ENCODE data around the gene SORCS2.

The SORCS2 gene

DNA sequence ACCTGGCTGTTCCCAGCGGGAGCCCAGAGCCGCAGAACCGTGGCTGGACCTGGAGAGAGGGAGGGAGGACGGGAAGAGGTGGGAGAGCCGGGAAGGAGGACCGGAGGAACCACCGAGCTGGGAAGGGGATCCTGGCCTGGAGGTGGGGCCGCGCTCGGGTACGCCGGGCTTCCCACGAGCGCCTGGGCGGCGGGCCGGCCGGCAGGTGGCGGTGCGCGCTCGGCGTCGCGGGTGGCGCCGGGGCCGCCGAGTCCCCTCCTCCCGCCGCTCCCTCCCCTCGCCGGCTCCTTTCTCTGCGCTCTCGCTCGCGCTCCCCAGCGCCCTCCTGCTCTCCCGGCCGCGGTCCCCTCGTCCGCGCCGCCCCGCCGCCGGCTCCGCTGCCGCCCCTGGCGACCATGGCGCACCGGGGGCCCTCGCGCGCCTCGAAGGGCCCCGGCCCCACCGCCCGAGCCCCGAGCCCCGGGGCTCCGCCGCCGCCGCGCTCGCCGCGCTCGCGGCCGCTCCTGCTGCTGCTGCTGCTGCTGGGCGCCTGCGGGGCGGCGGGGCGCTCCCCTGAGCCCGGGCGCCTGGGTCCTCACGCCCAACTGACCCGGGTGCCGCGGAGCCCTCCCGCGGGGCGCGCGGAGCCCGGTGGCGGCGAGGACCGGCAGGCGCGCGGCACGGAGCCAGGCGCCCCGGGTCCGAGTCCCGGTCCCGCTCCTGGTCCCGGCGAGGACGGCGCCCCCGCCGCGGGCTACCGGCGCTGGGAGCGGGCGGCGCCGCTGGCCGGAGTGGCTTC is at the start of gene SORCS2:
Gene SORCS2 (plus strand): TSS at position 287 of the 778 bp plus-strand sequence.
- Histone ChIP-seq H3K27ac (ENCODE audit: low read length) (no peak within 1 kb of the TSS), H3K36me3 (ENCODE audit: insufficient read depth, low read depth, low read length) (no peaks in the 10 kb centered on the region), H3K9ac (ENCODE audit: low read depth, low read length) (no peak within 1 kb of the TSS), H3K27me3 (ENCODE audit: insufficient read depth, low read length) (peaks cover 73% of the 10 kb centered on the region), H3K9me3 (ENCODE audit: insufficient read depth, low read depth, low read length) (no peaks in the 10 kb centered on the region), H3K4me1 (ENCODE audit: insufficient read depth, low read length) (no peaks in the 10 kb centered on the region), H3K4me3 (ENCODE audit: low read length) (peak within 1 kb of the TSS; percentile 70)

DNA sequence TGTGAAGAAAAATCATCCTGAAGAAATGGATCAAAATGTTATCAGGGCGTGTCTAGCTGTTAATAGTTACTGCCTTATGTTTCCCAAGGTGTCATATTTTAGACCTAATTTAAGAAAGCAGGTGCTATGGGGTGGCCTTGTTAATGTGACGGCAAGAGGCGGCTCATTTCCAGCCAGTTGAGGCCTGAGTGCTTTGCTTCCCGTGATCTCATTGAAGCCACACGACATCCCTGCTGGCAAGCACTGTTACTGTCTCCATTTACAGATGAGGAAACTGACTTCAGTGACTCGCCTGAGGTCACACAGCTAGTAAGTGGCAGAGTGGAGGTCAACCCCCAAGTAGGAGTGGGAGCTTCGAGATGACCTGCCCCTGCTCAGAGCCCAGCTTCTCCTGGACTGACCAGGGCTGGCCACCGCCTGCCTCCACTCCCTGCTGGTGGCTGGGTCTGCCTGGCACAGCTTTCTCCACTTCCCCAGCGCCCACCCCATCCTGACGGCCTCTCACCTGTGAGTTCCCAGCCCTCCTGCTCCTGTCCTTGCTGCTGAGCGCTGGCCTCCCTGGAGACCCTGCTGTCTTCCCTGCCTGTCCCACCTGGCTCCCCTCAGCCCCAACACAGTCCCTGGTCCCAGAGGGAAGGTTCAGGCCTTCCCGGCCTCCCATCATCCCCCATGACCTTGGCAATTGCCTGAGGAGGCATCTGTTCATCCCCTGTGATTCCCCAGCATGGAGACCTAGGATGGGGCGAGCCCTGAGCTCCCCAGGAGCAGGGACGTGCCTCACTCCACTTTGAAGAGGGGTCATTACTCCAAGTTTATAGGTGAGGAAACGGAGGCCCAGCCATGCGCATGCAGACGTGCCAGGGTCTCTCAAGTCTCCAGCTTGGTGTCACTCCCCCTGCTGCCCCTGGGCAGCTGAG is 47.7 kb upstream of the SORCS2 start:
- Histone ChIP-seq H3K27me3 (ENCODE audit: insufficient read depth, low read length) (no peaks in the 10 kb centered on the region), H3K9me3 (ENCODE audit: insufficient read depth, low read depth, low read length) (no peaks in the 10 kb centered on the region), H3K27ac (ENCODE audit: low read length) (no peak overlapping the region), H3K36me3 (ENCODE audit: insufficient read depth, low read depth, low read length) (no peaks in the 10 kb centered on the region), H3K9ac (ENCODE audit: low read depth, low read length) (no peak overlapping the region), H3K4me3 (ENCODE audit: low read length) (no peak overlapping the region), H3K4me1 (ENCODE audit: insufficient read depth, low read length) (no peaks in the 10 kb centered on the region)

DNA sequence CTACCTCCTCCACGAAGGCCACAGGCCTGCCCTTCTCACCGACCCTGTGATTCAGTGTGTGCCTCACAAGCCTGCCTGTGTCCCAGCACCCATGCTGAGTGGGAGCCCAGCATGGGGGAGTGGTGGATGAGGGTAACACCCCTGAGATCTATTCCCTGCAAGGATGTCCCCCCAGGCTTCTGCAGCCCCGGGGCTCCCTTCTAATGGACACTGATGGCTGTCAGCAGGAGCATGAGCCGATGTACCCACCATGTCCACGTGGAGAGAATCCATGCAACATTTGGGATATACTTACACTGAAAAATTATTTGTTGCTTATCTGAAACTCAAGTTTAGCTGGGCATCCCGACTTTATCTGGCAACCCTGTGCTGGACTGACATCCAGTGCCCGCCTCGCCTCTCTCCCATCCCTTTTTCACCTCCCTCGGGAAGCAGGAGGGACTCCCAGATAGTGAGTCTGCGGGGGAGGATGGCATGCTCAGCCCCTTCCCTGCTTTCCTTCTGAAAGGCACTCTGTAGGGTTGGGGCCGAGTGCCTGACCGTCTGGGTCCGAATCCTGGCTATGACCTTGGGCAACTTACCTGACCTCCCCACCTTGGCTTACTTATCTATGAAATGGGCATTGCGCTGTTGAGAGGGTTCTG is 46.9 kb upstream of the SORCS2 start:
- no peaks in the 10 kb centered on the region for H3K36me3 ChIP-seq (ENCODE audit: insufficient read depth, low read depth, low read length)
- H3K27me3 ChIP-seq (ENCODE audit: insufficient read depth, low read length) = no peaks in the 10 kb centered on the region

DNA sequence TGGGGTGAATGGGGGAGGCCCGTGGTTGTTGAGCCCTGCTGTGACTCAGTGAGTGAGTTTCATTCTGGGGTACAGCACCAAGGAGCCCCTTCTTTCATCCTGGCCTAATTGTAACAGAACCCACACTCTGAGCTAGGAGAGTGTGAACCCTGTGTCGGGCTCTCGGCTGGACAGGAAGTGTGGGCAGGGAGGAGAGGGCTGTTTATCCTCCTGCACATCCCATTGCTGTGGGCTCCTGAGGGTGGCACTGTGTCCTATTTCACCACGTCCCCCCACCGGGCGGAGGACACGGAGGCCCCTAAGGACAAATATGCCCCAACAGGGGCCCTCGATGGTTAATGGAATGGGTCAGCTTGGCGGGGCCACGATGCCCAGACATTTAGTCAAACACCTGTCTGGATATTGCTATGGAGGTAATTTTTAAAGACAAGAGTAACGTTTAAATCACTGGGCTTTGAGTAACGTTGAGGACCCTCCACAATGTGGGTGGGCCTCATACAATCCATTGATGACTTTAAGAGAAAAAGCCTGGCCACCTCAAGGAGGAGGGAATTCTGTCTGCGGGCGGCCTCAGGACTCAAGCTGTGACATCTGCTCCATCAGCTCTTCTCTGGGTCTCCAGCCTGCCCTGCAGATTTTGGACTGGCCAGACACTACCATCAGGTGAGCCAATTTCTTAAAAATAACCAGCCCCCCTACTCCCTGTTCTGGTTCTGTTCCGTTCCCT is 46.1 kb upstream of the SORCS2 start:
- H3K4me3 ChIP-seq (ENCODE audit: low read length) = no peak overlapping the region
- no peaks in the 10 kb centered on the region for H3K27me3 ChIP-seq (ENCODE audit: insufficient read depth, low read length)
- no peaks in the 10 kb centered on the region for H3K36me3 ChIP-seq (ENCODE audit: insufficient read depth, low read depth, low read length)

More for the DNA sequence above, 46.9 kb upstream of the SORCS2 start:
- no peaks in the 10 kb centered on the region for H3K4me1 ChIP-seq (ENCODE audit: insufficient read depth, low read length)
- no peak overlapping the region for H3K27ac ChIP-seq (ENCODE audit: low read length)
- H3K9ac ChIP-seq (ENCODE audit: low read depth, low read length) = no peak overlapping the region
- no peaks in the 10 kb centered on the region for H3K9me3 ChIP-seq (ENCODE audit: insufficient read depth, low read depth, low read length)
- H3K4me3 ChIP-seq (ENCODE audit: low read length) = no peak overlapping the region

DNA sequence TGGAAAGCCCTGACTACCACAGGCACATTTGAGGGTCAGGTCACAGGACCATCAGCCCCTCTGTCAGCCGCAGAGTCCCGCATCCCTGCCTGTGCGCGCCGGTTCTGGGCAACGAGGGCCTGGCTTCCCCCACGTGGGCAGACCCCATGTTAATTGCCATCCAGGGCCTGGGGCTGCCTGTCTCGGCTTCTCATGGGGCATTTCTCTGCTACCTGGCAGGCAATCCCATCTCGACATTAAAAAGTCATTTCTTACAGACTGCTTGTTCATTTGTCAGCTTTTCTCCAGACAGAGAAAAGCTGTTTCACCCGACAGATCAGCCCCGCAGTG is 45.6 kb upstream of the SORCS2 start:
- Histone ChIP-seq H3K27me3 (ENCODE audit: insufficient read depth, low read length) (no peaks in the 10 kb centered on the region), H3K4me3 (ENCODE audit: low read length) (no peak overlapping the region), H3K4me1 (ENCODE audit: insufficient read depth, low read length) (no peaks in the 10 kb centered on the region), H3K36me3 (ENCODE audit: insufficient read depth, low read depth, low read length) (no peaks in the 10 kb centered on the region), H3K9ac (ENCODE audit: low read depth, low read length) (no peak overlapping the region), H3K27ac (ENCODE audit: low read length) (no peak overlapping the region), H3K9me3 (ENCODE audit: insufficient read depth, low read depth, low read length) (no peaks in the 10 kb centered on the region)

More for the DNA sequence above, 46.1 kb upstream of the SORCS2 start:
- Histone ChIP-seq H3K27ac (ENCODE audit: low read length) (no peak overlapping the region), H3K4me1 (ENCODE audit: insufficient read depth, low read length) (no peaks in the 10 kb centered on the region), H3K9ac (ENCODE audit: low read depth, low read length) (no peak overlapping the region), H3K9me3 (ENCODE audit: insufficient read depth, low read depth, low read length) (no peaks in the 10 kb centered on the region)

DNA sequence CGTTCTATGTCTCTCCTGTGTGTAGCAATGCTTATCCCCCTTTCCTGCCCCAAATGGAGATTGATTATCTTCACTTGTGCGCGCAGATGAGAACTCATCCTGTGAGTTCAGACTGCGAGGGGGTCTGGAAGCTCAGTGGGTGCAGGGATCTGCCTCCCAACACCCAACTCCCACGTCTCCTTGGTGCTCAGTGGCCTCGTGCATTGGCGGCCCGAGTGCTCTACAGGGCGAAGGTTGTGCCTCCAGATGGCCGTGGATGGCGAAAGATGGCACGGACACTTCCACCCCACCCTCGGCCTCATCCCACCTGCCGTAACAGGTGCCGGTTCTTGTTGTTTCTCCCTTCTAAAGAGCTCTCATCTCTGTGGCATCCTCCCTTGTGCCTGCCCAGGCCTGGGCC is 45.1 kb upstream of the SORCS2 start:
- no peak overlapping the region for H3K9ac ChIP-seq (ENCODE audit: low read depth, low read length)

DNA sequence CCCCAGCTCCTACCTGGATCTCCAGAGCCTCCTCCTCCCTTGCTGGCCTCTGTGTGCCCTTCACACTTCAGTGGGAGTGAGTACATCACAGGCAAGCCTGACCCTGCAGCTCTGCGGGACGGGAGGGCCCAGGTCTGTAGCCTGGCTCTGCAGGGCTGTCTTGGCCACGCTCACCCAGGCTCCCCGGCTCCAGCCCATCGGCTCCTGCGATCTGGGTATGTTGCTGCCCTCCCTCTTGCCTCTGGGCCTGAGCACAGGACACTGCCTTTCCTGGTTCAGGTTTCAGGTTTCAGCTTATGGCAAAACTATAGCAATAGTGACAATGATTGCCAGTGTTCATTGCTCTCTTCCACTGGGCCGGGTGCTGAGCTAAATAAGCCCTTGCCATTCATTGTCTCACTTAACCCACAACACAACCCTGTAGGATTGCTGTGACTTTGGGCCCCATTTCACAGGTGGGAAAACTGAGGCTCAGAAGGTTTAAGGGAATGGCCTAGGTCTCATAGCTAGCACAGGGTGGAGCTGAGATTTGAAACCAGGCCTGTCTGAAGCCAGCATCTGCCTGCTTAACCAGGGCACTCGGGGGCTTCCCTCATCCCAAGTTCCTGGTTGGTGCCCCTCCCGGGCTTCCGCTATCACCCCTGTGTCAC is 44.6 kb upstream of the SORCS2 start:
- H3K27ac ChIP-seq (ENCODE audit: low read length) = no peak overlapping the region
- no peaks in the 10 kb centered on the region for H3K4me1 ChIP-seq (ENCODE audit: insufficient read depth, low read length)
- H3K9me3 ChIP-seq (ENCODE audit: insufficient read depth, low read depth, low read length) = no peaks in the 10 kb centered on the region
- no peaks in the 10 kb centered on the region for H3K27me3 ChIP-seq (ENCODE audit: insufficient read depth, low read length)
- no peak overlapping the region for H3K9ac ChIP-seq (ENCODE audit: low read depth, low read length)
- H3K36me3 ChIP-seq (ENCODE audit: insufficient read depth, low read depth, low read length) = no peaks in the 10 kb centered on the region
- no peak overlapping the region for H3K4me3 ChIP-seq (ENCODE audit: low read length)

More for the DNA sequence above, 45.1 kb upstream of the SORCS2 start:
- no peaks in the 10 kb centered on the region for H3K36me3 ChIP-seq (ENCODE audit: insufficient read depth, low read depth, low read length)
- no peaks in the 10 kb centered on the region for H3K9me3 ChIP-seq (ENCODE audit: insufficient read depth, low read depth, low read length)
- H3K27me3 ChIP-seq (ENCODE audit: insufficient read depth, low read length) = no peaks in the 10 kb centered on the region
- H3K27ac ChIP-seq (ENCODE audit: low read length) = no peak overlapping the region
- H3K4me1 ChIP-seq (ENCODE audit: insufficient read depth, low read length) = no peaks in the 10 kb centered on the region
- no peak overlapping the region for H3K4me3 ChIP-seq (ENCODE audit: low read length)

DNA sequence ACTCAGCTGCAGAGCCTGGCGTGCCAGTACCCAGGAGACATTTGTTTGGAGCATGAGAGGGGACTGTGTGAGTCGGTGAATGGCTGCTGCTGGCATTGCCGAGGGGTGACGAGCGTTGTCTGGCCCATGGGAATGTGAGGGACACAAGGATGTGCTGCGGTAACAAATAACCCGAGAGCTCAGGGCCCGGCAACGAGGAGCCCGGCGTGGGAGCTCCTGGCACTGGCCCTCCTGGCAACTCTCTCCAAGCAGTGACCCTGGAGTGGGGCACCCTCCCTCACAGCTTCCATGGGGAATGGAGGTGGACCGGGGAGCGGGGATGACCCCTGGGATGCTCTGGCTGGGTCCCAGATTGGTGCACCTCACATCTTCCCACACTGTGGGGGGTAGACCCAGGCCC is 44.0 kb upstream of the SORCS2 start:
- Histone ChIP-seq H3K27me3 (ENCODE audit: insufficient read depth, low read length) (no peaks in the 10 kb centered on the region), H3K4me1 (ENCODE audit: insufficient read depth, low read length) (no peaks in the 10 kb centered on the region), H3K4me3 (ENCODE audit: low read length) (no peak overlapping the region), H3K9me3 (ENCODE audit: insufficient read depth, low read depth, low read length) (no peaks in the 10 kb centered on the region), H3K9ac (ENCODE audit: low read depth, low read length) (no peak overlapping the region), H3K27ac (ENCODE audit: low read length) (no peak overlapping the region), H3K36me3 (ENCODE audit: insufficient read depth, low read depth, low read length) (no peaks in the 10 kb centered on the region)

DNA sequence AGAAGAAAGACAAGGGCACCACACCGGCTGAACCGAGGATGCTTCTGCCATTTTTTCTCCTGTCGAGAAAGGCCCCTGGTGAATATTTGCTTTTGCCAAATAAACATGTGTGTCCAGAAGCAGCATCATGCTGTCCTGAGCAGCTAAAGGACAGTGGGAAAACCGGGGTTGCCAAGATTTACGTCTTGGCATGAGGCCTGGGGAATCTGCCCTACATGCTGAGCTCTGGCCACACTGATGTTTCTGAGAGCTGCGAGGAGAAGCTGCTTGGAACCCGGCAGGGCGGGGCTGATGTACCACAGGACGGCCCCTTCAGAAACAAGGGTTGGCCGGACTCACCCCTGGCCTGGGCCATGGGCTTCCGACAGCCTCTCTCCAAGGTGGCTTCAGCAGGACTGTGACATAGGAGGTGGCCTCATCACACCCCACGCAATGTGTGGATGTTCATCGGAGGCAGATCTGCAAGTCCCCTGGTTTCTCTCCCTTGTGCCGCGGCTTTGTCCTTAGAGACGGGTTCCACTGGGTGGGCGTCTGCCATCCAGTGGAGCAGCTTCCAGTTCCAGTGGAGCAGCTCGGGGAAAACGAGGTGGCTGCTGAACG is 42.2 kb upstream of the SORCS2 start:
- Histone ChIP-seq H3K4me3 (ENCODE audit: low read length) (no peak overlapping the region), H3K9me3 (ENCODE audit: insufficient read depth, low read depth, low read length) (no peaks in the 10 kb centered on the region), H3K27ac (ENCODE audit: low read length) (no peak overlapping the region), H3K4me1 (ENCODE audit: insufficient read depth, low read length) (no peaks in the 10 kb centered on the region), H3K27me3 (ENCODE audit: insufficient read depth, low read length) (no peaks in the 10 kb centered on the region), H3K36me3 (ENCODE audit: insufficient read depth, low read depth, low read length) (no peaks in the 10 kb centered on the region), H3K9ac (ENCODE audit: low read depth, low read length) (no peak overlapping the region)

DNA sequence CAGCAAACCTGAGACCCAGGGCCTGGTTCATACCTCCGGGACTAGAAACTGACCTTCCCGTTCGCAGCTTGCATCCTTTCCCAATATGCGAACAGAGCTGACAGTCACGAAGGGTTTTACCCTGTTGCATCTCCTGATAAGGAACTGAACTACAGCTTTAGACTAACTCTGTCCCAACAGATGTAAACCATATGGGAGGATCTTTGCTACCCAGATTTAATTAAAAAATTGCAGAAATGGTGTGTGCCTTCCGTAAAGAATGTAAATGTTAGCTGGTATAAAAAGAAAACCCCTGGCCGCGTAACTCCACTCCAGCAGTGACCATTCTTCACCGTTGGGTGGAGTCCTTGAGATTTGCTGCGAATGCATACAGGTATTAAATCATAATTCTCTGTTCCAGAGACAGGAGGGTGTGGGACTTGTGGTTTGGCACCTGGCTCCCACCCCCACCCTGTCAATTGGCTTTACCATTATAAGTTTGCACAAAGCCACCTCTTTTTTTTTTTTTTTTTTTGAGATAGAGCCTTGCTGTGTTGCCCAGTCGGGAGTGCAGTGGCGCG is 40.6 kb upstream of the SORCS2 start:
- Histone ChIP-seq H3K27me3 (ENCODE audit: insufficient read depth, low read length) (no peaks in the 10 kb centered on the region), H3K9me3 (ENCODE audit: insufficient read depth, low read depth, low read length) (no peaks in the 10 kb centered on the region)

More for the DNA sequence above, 40.6 kb upstream of the SORCS2 start:
- Histone ChIP-seq H3K27ac (ENCODE audit: low read length) (no peak overlapping the region), H3K36me3 (ENCODE audit: insufficient read depth, low read depth, low read length) (no peaks in the 10 kb centered on the region), H3K4me3 (ENCODE audit: low read length) (no peak overlapping the region), H3K4me1 (ENCODE audit: insufficient read depth, low read length) (no peaks in the 10 kb centered on the region), H3K9ac (ENCODE audit: low read depth, low read length) (no peak overlapping the region)

All from iPS-20b (cell line).